Bronchial epithelial cell (primary cell): Measurements from ENCODE around the gene KIAA1191. TPM values are rescaled to one million over a fixed set of nuclear protein-coding genes. Genes with fewer than 3 reads are reported as not detected.
A peak's percentile ranks its signal among the peaks of the same experiment; 100 is the strongest.

Source experiments
- DNase-seq: peaks from one replicate; pipeline ENCODE4 v3.0.0-alpha.2; 2010; ENCODE audit warnings: low read depth
- FAIRE-seq: peaks from 2 replicates; lab custom pipeline; 2011; peaks lifted over from hg19 to GRCh38; lab: Jason Lieb, UNC
- H3K27me3 ChIP-seq: 2 replicates; pipeline ENCODE4 v1.5.1; 2011; ENCODE audit warnings: low read length; ENCODE audit not compliant: control insufficient read depth, insufficient read depth
- H3K36me3 ChIP-seq: 2 replicates; pipeline ENCODE4 v1.5.1; 2011; ENCODE audit warnings: low read length; ENCODE audit not compliant: control insufficient read depth, insufficient read depth
- H3K4me3 ChIP-seq: 2 replicates; pipeline ENCODE4 v1.5.1; 2011; ENCODE audit warnings: mild to moderate bottlenecking, low read depth, low read length, control low read depth
- total RNA-seq: library from RNA; depleted of rRNA; stranded (reverse); fragments of >200 nt; gene quantifications from 2 replicates; pipeline ENCODE4 v1.2.1, GENCODE V29; 2014
- TF ChIP-seq, protein P1 (sequence below): IDR thresholded peaks from 2 replicates; pipeline ENCODE4 v1.5.1; 2011; ENCODE audit warnings: mild to moderate bottlenecking, moderate library complexity, low read length, control low read depth, inconsistent platforms; ENCODE audit not compliant: insufficient read depth, severe bottlenecking

KIAA1191 gene
- total RNA-seq, 1 donor from 2014 or later: 54.2 TPM

DNA sequence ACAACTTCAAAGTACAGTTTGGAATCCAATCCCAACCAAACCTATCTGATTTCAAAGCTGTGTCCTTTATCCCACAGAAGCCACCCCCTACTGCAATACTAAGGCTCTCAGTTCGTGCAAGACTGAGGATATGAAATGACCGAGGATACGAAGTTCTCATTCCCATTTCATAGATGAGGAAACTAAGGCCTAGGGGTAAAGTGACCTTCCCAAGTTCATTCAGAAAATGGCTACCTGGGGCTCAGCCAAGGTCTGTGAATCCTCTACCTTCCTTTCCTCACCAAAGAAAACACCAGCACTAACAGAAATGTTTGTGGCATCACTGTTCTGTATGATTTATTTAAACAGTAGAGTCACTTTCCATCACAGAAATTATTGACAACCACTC lies 5.4 kb downstream of the KIAA1191 start:
- H3K36me3 ChIP-seq: peaks cover 23% of the 10 kb centered on the region
- DNase-seq (no peak), FAIRE-seq (no peak)
- H3K27me3 ChIP-seq: no peaks in the 10 kb centered on the region
- no peak overlapping the region for H3K4me3 ChIP-seq
- TF ChIP-seq, protein P1, sequence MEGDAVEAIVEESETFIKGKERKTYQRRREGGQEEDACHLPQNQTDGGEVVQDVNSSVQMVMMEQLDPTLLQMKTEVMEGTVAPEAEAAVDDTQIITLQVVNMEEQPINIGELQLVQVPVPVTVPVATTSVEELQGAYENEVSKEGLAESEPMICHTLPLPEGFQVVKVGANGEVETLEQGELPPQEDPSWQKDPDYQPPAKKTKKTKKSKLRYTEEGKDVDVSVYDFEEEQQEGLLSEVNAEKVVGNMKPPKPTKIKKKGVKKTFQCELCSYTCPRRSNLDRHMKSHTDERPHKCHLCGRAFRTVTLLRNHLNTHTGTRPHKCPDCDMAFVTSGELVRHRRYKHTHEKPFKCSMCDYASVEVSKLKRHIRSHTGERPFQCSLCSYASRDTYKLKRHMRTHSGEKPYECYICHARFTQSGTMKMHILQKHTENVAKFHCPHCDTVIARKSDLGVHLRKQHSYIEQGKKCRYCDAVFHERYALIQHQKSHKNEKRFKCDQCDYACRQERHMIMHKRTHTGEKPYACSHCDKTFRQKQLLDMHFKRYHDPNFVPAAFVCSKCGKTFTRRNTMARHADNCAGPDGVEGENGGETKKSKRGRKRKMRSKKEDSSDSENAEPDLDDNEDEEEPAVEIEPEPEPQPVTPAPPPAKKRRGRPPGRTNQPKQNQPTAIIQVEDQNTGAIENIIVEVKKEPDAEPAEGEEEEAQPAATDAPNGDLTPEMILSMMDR: no peak

DNA sequence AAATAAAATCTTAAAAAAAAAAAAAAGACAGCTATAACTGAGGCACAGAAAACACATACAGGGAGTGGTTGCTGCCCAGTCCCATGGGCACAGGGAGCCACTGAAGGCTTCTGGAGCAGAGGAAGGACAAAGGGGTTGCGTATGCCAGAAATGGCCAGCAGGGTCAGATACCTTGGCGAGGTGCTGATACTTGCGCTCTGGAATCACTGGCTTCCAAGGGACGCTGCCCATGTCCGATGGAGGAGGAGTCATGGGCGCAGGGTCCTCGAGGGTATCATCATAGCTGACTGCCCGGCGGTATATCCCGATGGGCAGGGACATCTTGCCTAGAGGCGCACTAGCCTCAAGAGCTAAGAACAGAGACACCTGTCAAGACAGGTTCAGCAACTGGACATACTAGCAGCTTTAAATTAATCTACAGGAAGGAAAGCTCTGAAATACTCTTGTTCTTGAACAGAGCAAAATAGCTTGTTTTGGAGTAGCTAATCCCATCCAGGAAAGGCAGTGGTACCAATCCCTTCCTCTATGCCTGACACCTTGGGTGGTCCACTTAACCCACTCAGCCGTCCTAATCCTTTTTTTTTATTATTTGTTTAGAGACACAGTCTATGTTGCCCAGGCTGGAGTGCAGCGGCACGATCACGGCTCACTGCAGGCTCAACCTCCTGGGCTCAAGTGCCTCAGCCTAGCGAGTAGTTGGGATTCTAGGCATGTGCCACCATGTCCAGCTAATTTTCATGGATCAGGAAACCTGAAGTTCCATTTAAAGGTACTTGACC lies 6.0 kb downstream of the KIAA1191 start:
- Histone ChIP-seq H3K36me3 (peaks cover 24% of the 10 kb centered on the region), H3K4me3 (no peak overlapping the region), H3K27me3 (no peaks in the 10 kb centered on the region)
- FAIRE-seq (no peak), DNase-seq (no peak)
- TF ChIP-seq, protein P1: peak; percentile 14

DNA sequence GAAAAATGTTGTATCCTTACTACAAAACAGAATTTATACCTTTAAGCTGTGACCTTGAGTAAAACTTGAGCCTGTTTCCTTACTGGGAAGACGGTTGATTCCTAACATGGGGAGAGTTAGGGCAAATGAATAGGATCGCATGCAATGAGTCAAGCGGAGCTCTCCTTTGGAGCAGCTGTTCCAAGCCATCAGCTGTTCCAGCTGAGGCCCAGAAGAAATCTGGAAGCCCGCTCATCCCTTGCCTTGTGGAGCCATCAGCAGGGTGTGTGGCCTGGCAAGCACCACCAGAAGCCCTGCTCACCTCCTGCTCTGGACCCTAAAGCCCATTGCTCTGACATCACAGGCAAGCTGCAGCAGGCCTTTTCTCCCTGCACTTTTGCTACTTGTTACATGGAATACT lies 8.0 kb downstream of the KIAA1191 start:
- no peak overlapping the region for H3K4me3 ChIP-seq

DNA sequence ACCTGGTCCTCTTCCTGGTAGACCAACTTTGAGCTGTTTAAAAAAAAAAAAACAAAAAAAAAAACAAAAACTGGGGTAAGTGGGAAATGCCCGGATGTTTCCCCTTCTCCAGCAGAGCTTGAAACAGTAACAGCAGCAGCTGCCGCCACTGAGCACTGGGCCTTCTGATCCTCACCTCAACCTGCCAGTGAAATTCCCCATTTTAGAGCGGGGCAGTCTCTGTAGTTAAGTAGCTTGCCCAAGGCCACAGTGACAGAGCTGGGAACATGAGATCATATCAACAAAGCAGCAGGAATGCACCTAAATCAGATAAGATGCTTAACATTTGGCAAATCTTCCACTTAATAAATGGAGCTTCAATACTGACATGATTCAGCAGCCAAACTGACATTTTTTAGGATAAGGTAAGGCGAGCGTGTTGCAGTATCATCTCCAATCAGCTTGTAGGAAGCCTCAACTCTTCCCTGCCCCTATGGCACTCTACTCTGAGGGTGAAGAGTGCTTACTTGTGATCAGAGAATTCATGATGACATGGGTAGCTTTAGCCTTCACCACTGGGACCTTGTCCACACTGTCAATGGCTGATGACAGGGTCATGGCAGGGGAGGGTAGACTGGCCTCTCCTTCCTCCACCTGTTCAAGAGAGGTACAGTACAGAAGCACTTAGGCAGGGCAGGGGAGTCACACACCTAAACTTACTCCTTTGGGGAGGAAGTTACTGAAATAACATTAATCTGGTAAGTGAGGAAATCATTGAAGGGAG lies 9.3 kb downstream of the KIAA1191 start:
- no peak for FAIRE-seq
- H3K4me3 ChIP-seq: no peak overlapping the region
- H3K36me3 ChIP-seq: peaks cover 31% of the 10 kb centered on the region
- DNase-seq: no peak
- no peaks in the 10 kb centered on the region for H3K27me3 ChIP-seq
- TF ChIP-seq, protein P1: no peak

More for the DNA sequence above, 8.0 kb downstream of the KIAA1191 start:
- TF ChIP-seq, protein P1: no peak
- FAIRE-seq: no peak
- H3K36me3 ChIP-seq: peaks cover 26% of the 10 kb centered on the region
- DNase-seq: no peak
- H3K27me3 ChIP-seq: no peaks in the 10 kb centered on the region

DNA sequence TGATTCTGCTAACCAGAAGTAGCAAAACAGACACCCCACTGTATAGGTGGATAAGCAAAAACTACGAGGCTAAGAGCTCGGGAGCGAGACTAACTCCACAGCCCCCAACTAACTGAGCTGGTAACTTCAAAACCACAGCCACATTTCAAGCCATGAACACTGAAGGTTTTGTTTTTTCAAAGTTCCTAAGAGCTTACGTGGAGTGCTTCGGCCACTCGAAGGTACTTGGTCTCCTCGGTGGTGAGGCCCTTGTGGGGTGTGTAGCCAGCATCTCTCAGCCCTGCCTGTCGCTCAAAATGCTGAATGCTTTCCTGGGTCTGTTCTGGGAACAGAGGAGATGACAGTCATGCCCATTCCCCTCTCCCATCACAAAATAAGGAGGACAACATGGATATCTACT lies 11.1 kb downstream of the KIAA1191 start:
- no peak for DNase-seq
- H3K4me3 ChIP-seq: no peak overlapping the region
- TF ChIP-seq, protein P1: no peak
- peaks cover 34% of the 10 kb centered on the region for H3K36me3 ChIP-seq
- FAIRE-seq: no peak
- H3K27me3 ChIP-seq: no peaks in the 10 kb centered on the region
